Tibial artery (tissue), 4 donors: Measurements from ENCODE around the gene BSDC1.
A peak's percentile ranks its signal among the peaks of the same experiment; 100 is the strongest.

Source experiments
- DNase-seq, 2 donors: peaks; one replicate each; pipeline ENCODE4 v3.0.0-alpha.2; 2019
- H3K27ac ChIP-seq, 2 donors: fragments of 200-600 bp; sonication (generic) in 1 of 2; 1 replicate in 1 of 2; 2 replicates in 1 of 2; pipeline ENCODE4 v1.5.1; 2018 to 2019; ENCODE audit warnings: mild to moderate bottlenecking in 1 of 2
- H3K27me3 ChIP-seq, 2 donors: fragments of 200-600 bp; sonication (generic) in 1 of 2; one replicate each; pipeline versions ENCODE4 v1.5.1 to v1.6.0; 2016 to 2019
- H3K36me3 ChIP-seq, 3 donors: fragments of 200-600 bp; sonication (generic) in 2 of 3; one replicate each; pipeline ENCODE4 v1.5.1; 2016 to 2019; ENCODE audit warnings: mild to moderate bottlenecking in 2 of 3
- H3K4me1 ChIP-seq, 4 donors: fragments of 200-600 bp; sonication (generic) in 2 of 4; 1 replicate in 3 of 4; 2 replicates in 1 of 4; pipeline ENCODE4 v1.5.1; 2016 to 2019
- H3K4me3 ChIP-seq, 2 donors: fragments of 200-600 bp; sonication (generic) in 1 of 2; 1 replicate in 1 of 2; 2 replicates in 1 of 2; pipeline ENCODE4 v1.5.1; 2018 to 2019; ENCODE audit warnings: mild to moderate bottlenecking in 2 of 2
- H3K9me3 ChIP-seq, 3 donors: fragments of 200-600 bp; sonication (generic) in 1 of 3; one replicate each; pipeline ENCODE4 v1.5.1; 2016 to 2019
- CTCF ChIP-seq, 2 experiments: fragments of 200-600 bp in 1 of 2; fragments of 450-650 bp in 1 of 2; IDR thresholded peaks; one replicate each; pipeline ENCODE4 v1.5.1; 2017 to 2019; ENCODE audit warnings: antibody characterized with exemption in 2 of 2, mild to moderate bottlenecking in 1 of 2, moderate library complexity in 1 of 2
- intact Hi-C: fragments of 100-400 bp; cut with DNase I; formaldehyde crosslinking; loops from one replicate; pipeline ENCODE4 v1.15.0; 2023; ENCODE audit warnings: low total_unique reads

BSDC1 gene

GRCh38 chr1:32352831-32353383, 41.3 kb downstream of the BSDC1 start:
- Histone ChIP-seq H3K4me3 (no peak overlapping the region), H3K4me1 (peaks cover 0 to 21% (median 20%) of the 10 kb centered on the region in 4 donors), H3K9me3 (no peaks in the 10 kb centered on the region), H3K27me3 (no peaks in the 10 kb centered on the region), H3K27ac (peak overlapping the region in 1 of 2 donors; percentile 86), H3K36me3 (no peaks in the 10 kb centered on the region)
- TF ChIP-seq CTCF (IDR thresholded peaks at IDR 0.05), result no peak
- intact Hi-C loops, result loop anchor here (5.0 kb wide), 1 partner anchor 151 kb away; the partner anchor contains the start of gene CCDC28B
- DNase-seq, result peak in 1 of 2 donors; percentile 41

- H3K4me1 ChIP-seq, result peaks cover 0 to 21% (median 20%) of the 10 kb centered on the region in 4 donors
- intact Hi-C loops, result loop anchor here (5.0 kb wide), 1 partner anchor 150 kb away; the partner anchor contains the start of gene CCDC28B
- H3K36me3 ChIP-seq, result no peaks in the 10 kb centered on the region
- peak overlapping the region; percentile 59 to 84 for H3K4me3 ChIP-seq
- peak overlapping the region; percentile 86 to 94 for H3K27ac ChIP-seq
- DNase-seq, result no peak
- H3K9me3 ChIP-seq, result no peaks in the 10 kb centered on the region
- no peaks in the 10 kb centered on the region for H3K27me3 ChIP-seq
- TF ChIP-seq CTCF (IDR thresholded peaks at IDR 0.05), result no peak
These were observed 41.9 kb downstream of the BSDC1 start for GRCh38 chr1:32352239-32352745.

- intact Hi-C loops, result loop anchor here (5.0 kb wide), 1 partner anchor 149 kb away; the partner anchor contains the start of gene CCDC28B
These were observed 42.6 kb downstream of the BSDC1 start for GRCh38 chr1:32351399-32352238.

GRCh38 chr1:32350785-32351398, 43.3 kb downstream of the BSDC1 start:
- peak; percentile 19 to 54 for TF ChIP-seq CTCF (IDR thresholded peaks at IDR 0.05)
- peaks cover 0 to 21% (median 20%) of the 10 kb centered on the region in 4 donors for H3K4me1 ChIP-seq
- H3K4me3 ChIP-seq, result peak overlapping the region; percentile 59 to 84
- H3K36me3 ChIP-seq, result no peaks in the 10 kb centered on the region
- DNase-seq, result peak; percentile 59 to 85
- H3K27me3 ChIP-seq, result no peaks in the 10 kb centered on the region
- intact Hi-C loops, result loop anchor here (5.0 kb wide), 1 partner anchor 149 kb away; the partner anchor contains the start of gene CCDC28B
- no peaks in the 10 kb centered on the region for H3K9me3 ChIP-seq
- H3K27ac ChIP-seq, result peak overlapping the region; percentile 86 to 94

More at GRCh38 chr1:32351399-32352238, 42.6 kb downstream of the BSDC1 start:
- H3K9me3 ChIP-seq, result no peaks in the 10 kb centered on the region
- H3K36me3 ChIP-seq, result no peaks in the 10 kb centered on the region
- peaks cover 0 to 21% (median 20%) of the 10 kb centered on the region in 4 donors for H3K4me1 ChIP-seq
- peak overlapping the region; percentile 59 to 84 for H3K4me3 ChIP-seq
- H3K27me3 ChIP-seq, result no peaks in the 10 kb centered on the region
- DNase-seq, result peak; percentile 94 to 96
- no peak for TF ChIP-seq CTCF (IDR thresholded peaks at IDR 0.05)
- peak overlapping the region; percentile 86 to 94 for H3K27ac ChIP-seq

GRCh38 chr1:32349211-32349708, 45.0 kb downstream of the BSDC1 start:
- Histone ChIP-seq H3K4me3 (no peak overlapping the region), H3K27ac (no peak overlapping the region), H3K4me1 (peaks cover 0 to 21% (median 20%) of the 10 kb centered on the region in 4 donors), H3K36me3 (no peaks in the 10 kb centered on the region), H3K27me3 (no peaks in the 10 kb centered on the region), H3K9me3 (no peaks in the 10 kb centered on the region)
- DNase-seq, result peak in 1 of 2 donors; percentile 50
- no peak for TF ChIP-seq CTCF (IDR thresholded peaks at IDR 0.05)
- intact Hi-C loops, result no loop called here
